Stimulated activated CD8-positive, alpha-beta memory T cell treated with anti-CD3 and anti-CD28 coated beads, Interleukin-15, amount 100 ng/mL, for 48 hours (primary cell): ENCODE measurements around the gene PRXL2C.

Source experiments
- DNase-seq, 2 donors: peaks; one replicate each; pipeline ENCODE4 v3.0.0-alpha.2; 2020; ENCODE audit warnings: low read depth in 2 of 2

Gene PRXL2C

DNA sequence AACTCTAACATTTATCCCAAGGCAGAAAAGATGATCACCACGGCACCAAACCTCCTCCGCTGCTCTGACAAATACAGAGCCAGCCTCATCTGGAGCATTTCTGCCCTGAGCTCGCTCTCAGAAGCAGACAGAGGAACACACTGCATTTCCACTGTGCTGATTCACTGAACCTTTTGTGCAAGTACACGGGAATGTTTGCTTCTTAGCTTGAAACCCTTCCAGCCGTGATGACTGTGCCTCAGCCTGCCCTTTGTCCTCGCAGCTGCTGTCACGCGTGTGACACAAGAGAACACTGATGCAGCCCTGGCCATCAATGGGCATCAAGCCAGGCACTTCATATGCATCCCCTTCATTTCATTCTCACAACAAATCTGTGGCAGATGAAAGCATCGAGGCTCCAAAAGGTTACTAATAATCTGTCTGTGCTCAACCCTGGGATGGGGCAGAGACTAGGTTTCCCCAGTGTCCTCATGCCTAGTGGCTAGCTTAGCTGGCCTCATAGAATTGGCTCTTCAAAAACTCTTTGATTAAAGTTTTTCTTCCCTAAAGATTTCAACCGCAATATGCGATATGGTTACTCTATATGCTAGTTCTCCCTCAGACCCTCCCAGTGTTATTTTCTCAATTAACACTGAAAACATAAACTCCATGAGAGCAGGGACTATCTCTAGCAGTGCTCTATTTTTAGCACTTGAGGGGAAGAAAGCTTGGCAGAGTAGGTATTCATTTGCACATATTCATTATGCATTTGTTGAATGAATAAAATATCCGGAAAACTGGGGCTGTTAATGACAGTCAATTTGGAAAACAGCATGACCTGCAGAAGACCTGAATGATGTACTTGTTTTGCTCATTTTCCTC, 42.8 kb downstream of the PRXL2C start:
- no peak for DNase-seq

DNA sequence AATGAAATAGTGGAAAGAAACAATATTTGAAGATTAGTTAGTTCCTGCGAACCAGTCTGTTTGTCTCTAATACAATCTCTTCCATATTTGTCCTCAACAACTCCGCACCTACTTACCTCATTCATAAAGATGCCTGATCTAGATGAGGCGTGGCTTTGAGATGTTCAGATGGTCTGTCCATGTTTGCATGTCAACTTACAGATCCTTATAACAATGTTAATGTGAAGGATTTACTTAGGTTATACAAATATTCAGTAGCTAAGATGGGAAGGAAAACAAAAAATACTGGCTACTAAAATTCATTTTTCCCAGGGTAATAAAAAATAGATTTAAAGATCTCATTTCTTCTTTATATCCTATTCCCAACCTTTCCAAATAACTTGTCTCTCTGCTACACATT, 43.8 kb downstream of the PRXL2C start:
- no peak for DNase-seq

- DNase-seq, result no peak
Measured at GRCh38 chr9:96609732-96610131, 45.4 kb downstream of the PRXL2C start.

- no peak for DNase-seq
Measured at GRCh38 chr9:96607971-96608370, 47.1 kb downstream of the PRXL2C start.

DNA sequence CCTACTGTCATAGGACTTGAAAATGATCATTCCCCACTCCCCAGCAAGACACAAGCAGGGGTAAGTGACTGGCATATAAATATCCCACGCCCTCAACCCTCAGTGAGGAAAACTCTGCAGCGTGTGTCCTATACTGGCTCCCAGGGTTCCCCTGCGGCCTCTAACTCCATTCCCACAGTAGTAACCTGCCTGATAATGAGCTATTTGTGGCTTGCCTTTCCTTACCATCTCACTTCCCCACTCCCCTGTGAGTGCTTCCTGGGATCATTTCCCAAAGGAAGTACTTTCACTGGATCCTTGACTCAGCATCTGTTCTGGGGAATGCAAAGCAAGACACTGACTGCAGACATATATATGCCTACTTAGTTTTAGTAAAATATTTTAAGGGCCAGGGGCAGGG, 49.8 kb downstream of the PRXL2C start:
- no peak for DNase-seq

DNA sequence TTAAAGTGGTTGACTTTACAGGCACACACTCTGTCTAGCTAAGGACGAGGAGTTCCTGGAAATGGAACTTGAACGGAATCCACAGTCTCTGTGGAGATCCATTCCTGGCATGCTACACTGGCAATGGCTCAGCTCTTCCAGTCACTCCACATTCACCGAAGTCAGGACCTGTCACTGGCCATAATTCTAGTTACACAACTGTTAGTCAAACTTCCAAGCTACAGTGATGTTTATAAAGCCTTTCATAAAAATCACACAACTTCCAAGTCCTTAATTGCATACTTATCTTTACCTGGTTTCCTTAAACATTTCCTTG, 51.2 kb downstream of the PRXL2C start:
- no peak for DNase-seq

DNA sequence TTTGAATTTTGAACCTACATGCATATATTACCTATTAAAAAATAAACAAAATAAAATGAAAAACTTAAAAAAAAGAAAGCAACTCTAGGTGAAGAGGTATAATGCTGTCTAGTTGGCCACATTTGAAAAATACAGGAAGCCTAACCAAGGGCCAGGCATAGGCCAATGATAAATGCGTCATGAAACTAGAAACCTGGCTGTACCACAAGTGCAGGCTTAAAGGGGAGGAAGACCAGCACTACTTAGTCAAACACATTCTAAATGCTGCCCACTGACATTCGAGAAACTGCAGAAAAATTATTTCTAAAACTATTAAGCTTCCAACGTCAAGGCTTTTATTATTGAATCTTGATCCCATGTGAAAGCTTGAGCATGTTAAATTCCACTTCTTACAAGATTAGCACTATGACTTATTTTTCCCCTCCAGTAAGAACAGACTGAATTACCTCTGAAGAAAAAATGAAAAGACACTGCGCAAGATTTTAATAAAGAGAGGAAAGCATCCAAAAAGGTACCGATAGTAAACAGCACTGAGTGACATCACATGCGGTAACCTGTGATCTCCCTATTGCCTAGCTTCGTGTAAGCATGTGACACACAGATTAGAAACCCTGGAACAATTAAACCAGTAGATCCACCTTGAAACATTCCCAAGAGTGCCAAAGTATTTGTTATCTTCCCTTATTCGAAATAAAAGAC, 51.7 kb downstream of the PRXL2C start:
- no peak for DNase-seq

DNA sequence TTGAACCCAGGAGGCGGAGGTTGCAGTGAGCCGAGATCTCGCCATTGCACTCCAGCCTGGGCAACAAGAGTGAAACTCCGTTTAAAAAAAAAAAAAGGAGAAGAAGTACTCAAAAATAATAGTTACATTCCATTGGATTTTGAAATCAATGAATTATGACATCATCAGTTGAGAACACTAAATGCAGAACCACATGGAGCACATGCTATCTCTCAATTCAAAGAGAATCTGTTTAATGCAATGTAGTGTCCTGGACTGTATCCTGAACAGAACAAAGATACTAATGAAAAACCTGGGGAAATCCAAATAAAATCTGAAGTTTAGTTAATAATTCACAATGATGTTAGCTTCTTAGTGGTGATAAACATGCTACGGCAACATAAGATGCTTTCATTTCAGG, 55.8 kb downstream of the PRXL2C start:
- no peak for DNase-seq

- DNase-seq, result no peak
Measured at GRCh38 chr9:96596601-96597111, 58.5 kb downstream of the PRXL2C start.
